KMS-11 (cell line): ENCODE results near the gene ZNF385C.
A peak's percentile ranks its signal among the peaks of the same experiment; 100 is the strongest.

Experiments used
- H2AFZ ChIP-seq: fragments of 200-600 bp; sonication (generic); 2 replicates; pipeline ENCODE4 v1.6.1; 2016; ENCODE audit warnings: antibody characterized with exemption, mixed run types, low read depth
- H3K27ac ChIP-seq: fragments of 200-600 bp; sonication (generic); 2 replicates; pipeline ENCODE4 v1.6.1; 2016; ENCODE audit warnings: mild to moderate bottlenecking, mixed run types
- H3K27me3 ChIP-seq: fragments of 200-600 bp; sonication (generic); 2 replicates; pipeline ENCODE4 v1.6.1; 2017; ENCODE audit warnings: mild to moderate bottlenecking, low read depth, mixed run types, moderate library complexity; ENCODE audit not compliant: insufficient read depth
- H3K36me3 ChIP-seq: fragments of 200-600 bp; sonication (generic); 2 replicates; pipeline ENCODE4 v1.6.1; 2017; ENCODE audit warnings: mild to moderate bottlenecking, mixed run types; ENCODE audit not compliant: insufficient read depth
- H3K4me1 ChIP-seq: fragments of 200-600 bp; sonication (generic); 2 replicates; pipeline ENCODE4 v1.6.1; 2016; ENCODE audit warnings: mild to moderate bottlenecking, low read depth, mixed run types; ENCODE audit not compliant: poor library complexity, severe bottlenecking
- H3K4me2 ChIP-seq: fragments of 200-600 bp; sonication (generic); 2 replicates; pipeline ENCODE4 v1.7.0; 2016; ENCODE audit warnings: mild to moderate bottlenecking, mixed run types
- H3K4me3 ChIP-seq: fragments of 200-600 bp; sonication (generic); IDR thresholded peaks from 2 replicates; pipeline ENCODE4 v1.6.1; 2017; ENCODE audit warnings: low read depth, low read length, mixed read lengths; ENCODE audit not compliant: insufficient read depth
- H3K79me2 ChIP-seq: fragments of 200-600 bp; sonication (generic); 2 replicates; pipeline ENCODE4 v1.6.1; 2016; ENCODE audit warnings: low read depth, mixed run types; ENCODE audit not compliant: insufficient read depth
- H3K9ac ChIP-seq: fragments of 200-600 bp; sonication (generic); 2 replicates; pipeline ENCODE4 v1.6.1; 2016; ENCODE audit warnings: mild to moderate bottlenecking, mixed run types
- H4K20me1 ChIP-seq: fragments of 200-600 bp; sonication (generic); 2 replicates; pipeline ENCODE4 v1.6.1; 2016; ENCODE audit warnings: mild to moderate bottlenecking, mixed run types; ENCODE audit not compliant: insufficient read depth
- CTCF ChIP-seq: fragments of 200-600 bp; sonication (generic); conservative IDR thresholded peaks from 2 replicates; pipeline ENCODE4 v1.6.1; 2017; ENCODE audit warnings: low read depth, mild to moderate bottlenecking, antibody characterized with exemption, low read length, moderate library complexity, mixed read lengths

The ZNF385C gene

GRCh38 chr17:42103221-42103954, 5.1 kb upstream of the ZNF385C start:
- Histone ChIP-seq H3K36me3 (no peaks in the 10 kb centered on the region), H3K9ac (no peak overlapping the region), H3K4me1 (peaks cover 16% of the 10 kb centered on the region), H2AFZ (no peak overlapping the region), H3K4me2 (no peak overlapping the region), H3K27me3 (no peaks in the 10 kb centered on the region; the same call in 1 of the 2 replicates), H4K20me1 (no peaks in the 10 kb centered on the region), H3K4me3 (no peak overlapping the region), H3K79me2 (no peaks in the 10 kb centered on the region), H3K27ac (no peak overlapping the region)
- TF ChIP-seq CTCF = no peak

GRCh38 chr17:42101513-42102292, 3.4 kb upstream of the ZNF385C start:
- Histone ChIP-seq H3K36me3 (no peaks in the 10 kb centered on the region), H3K9ac (no peak overlapping the region), H3K4me3 (no peak overlapping the region), H3K27me3 (peaks cover 4% of the 10 kb centered on the region; the same call in 1 of the 2 replicates), H3K27ac (no peak overlapping the region), H2AFZ (no peak overlapping the region), H3K79me2 (no peaks in the 10 kb centered on the region), H3K4me1 (peaks cover 1% of the 10 kb centered on the region), H4K20me1 (no peaks in the 10 kb centered on the region), H3K4me2 (no peak overlapping the region)
- TF ChIP-seq CTCF = peak; percentile 95

- Histone ChIP-seq H3K9ac (no peak overlapping the region), H3K4me3 (no peak overlapping the region), H4K20me1 (no peaks in the 10 kb centered on the region), H3K4me2 (no peak overlapping the region), H3K27me3 (peaks cover 4% of the 10 kb centered on the region; the same call in 1 of the 2 replicates), H3K36me3 (no peaks in the 10 kb centered on the region), H3K79me2 (no peaks in the 10 kb centered on the region), H2AFZ (no peak overlapping the region), H3K4me1 (no peaks in the 10 kb centered on the region), H3K27ac (no peak overlapping the region)
- TF ChIP-seq CTCF = no peak
These were observed 592 bp upstream of the ZNF385C start for GRCh38 chr17:42098730-42099399.

GRCh38 chr17:42096360-42097111, 1.7 kb downstream of the ZNF385C start:
- H3K4me2 ChIP-seq = no peak overlapping the region

More at GRCh38 chr17:42096360-42097111, 1.7 kb downstream of the ZNF385C start:
- no peak for TF ChIP-seq CTCF
- H3K9ac ChIP-seq = no peak overlapping the region
- no peak overlapping the region for H3K27ac ChIP-seq
- no peaks in the 10 kb centered on the region for H3K36me3 ChIP-seq
- H3K27me3 ChIP-seq = 0 out of 2 replicates have a peak, but pooled peaks cover 4% of the 10 kb centered on the region
- no peak overlapping the region for H3K4me3 ChIP-seq
- H3K79me2 ChIP-seq = no peaks in the 10 kb centered on the region
- no peaks in the 10 kb centered on the region for H3K4me1 ChIP-seq
- H4K20me1 ChIP-seq = no peaks in the 10 kb centered on the region
- no peak overlapping the region for H2AFZ ChIP-seq
